Epithelial cell of proximal tubule (primary cell): ENCODE results near the gene CDH18. TPM values are rescaled to one million over a fixed set of nuclear protein-coding genes. Genes with fewer than 3 reads are reported as not detected.

ENCODE experiments used
- DNase-seq: peaks from one replicate; pipeline ENCODE4 v3.0.0-alpha.2; 2011; ENCODE audit warnings: low read depth
- H3K4me3 ChIP-seq: 2 replicates; pipeline ENCODE4 v1.5.1; 2011; ENCODE audit warnings: low read depth, mild to moderate bottlenecking, low read length
- CTCF ChIP-seq: conservative IDR thresholded peaks from 2 replicates; pipeline ENCODE4 v1.5.1; 2012; ENCODE audit warnings: low read depth, mild to moderate bottlenecking, low read length
- total RNA-seq: library from RNA; depleted of rRNA; stranded (reverse); fragments of >200 nt; gene quantifications from 2 replicates; pipeline ENCODE4 v1.2.3, GENCODE V29; 2015

CDH18 gene
- total RNA-seq, 1 donor from 2014 or later = not detected

DNA sequence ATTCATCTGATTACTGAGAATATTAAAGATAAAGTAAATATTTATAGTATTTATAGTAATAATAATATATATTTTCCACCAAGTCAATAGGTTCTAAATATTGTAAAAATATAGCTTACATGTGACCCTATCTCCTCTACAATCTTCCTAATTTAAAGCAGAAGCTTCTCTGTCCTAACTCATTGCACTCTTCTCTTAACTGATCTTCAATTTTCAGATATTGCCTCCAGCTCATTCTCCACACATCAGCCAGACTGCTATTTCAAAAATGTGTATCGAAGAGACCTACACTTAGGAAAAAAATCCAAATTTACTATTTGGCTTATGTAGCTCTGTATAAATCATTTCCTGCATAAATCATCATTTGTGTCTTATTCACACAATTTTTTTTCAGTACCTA lies 47.8 kb downstream of the CDH18 start:
- TF ChIP-seq CTCF = no peak
- H3K4me3 ChIP-seq = no peak overlapping the region

DNA sequence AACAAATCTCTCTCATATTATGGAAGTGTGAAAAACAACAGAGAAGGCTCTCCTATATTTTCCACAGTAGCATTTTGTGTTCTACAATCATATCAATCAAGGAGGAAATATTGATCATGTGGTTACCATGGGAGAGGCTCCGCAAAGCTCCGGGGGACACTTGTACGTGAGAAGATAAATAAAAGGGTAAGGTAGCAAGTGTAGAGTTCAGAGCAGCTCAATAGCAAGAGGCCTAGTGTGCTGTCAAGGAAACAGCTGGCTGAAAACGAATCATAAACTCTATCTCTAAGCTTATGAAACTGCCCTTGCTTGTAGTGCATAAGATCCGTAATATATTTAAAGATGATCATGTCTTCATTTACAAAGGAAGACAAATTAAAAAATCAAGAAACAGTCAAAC lies 57.5 kb downstream of the CDH18 start:
- DNase-seq = no peak
- TF ChIP-seq CTCF = no peak
- no peak overlapping the region for H3K4me3 ChIP-seq

More for the DNA sequence above, 47.8 kb downstream of the CDH18 start:
- no peak for DNase-seq

GRCh38 chr5:19928562-19929421 lies 59.2 kb downstream of the CDH18 start:
- TF ChIP-seq CTCF = no peak
- DNase-seq = peak; percentile 69
- no peak overlapping the region for H3K4me3 ChIP-seq

DNA sequence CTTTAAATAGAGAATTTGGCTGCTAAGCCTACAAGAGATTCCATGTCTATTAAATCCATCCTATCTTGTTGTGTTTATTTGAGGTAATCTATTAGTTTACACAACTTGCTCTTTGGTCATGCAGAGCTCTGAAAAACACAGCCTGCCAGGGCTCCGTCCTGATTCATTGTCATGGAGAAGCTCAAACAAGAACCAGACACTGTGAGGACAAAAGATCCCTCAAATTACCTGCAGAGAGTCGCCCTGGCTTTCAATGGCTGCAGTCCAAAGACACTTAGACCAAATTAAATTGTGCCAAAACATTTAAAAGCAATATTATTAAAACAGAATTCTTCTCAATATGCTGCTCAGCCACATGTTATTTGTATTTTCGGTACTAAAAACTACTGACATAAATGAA lies 60.1 kb downstream of the CDH18 start:
- TF ChIP-seq CTCF = no peak
- no peak for DNase-seq
- H3K4me3 ChIP-seq = no peak overlapping the region

DNA sequence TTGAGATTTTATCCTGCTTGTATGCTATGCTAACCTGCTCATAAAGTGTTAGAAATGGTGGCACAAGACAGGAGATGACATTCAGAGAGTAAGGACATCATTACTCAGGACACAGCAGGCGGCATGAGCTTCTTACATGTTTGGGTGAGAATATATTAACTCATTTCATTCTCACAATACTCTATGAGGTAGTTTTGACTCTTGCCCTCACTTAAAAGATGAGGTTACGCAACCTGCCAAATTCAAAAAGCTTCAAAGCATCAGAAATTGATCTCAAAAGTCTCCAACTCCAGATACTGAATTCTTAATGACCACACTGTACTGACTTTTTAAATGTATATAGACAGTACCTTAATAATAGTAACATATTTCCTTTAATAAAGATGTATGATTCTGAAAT lies 60.8 kb downstream of the CDH18 start:
- DNase-seq = no peak
- H3K4me3 ChIP-seq = no peak overlapping the region
- TF ChIP-seq CTCF = no peak

- H3K4me3 ChIP-seq = no peak overlapping the region
- no peak for TF ChIP-seq CTCF
- DNase-seq = no peak
Measured at GRCh38 chr5:19923742-19924141, 64.3 kb downstream of the CDH18 start.

GRCh38 chr5:19920761-19921160 lies 67.2 kb downstream of the CDH18 start:
- TF ChIP-seq CTCF = no peak
- H3K4me3 ChIP-seq = no peak overlapping the region
- DNase-seq = no peak
